ENCODE measurements around the gene TMEM30B. TPM values are rescaled to one million over a fixed set of nuclear protein-coding genes. Genes with fewer than 3 reads are reported as not detected.

TMEM30B gene
- total RNA-seq, 1 experiment from 2014 or later, result 0.09 TPM

DNA sequence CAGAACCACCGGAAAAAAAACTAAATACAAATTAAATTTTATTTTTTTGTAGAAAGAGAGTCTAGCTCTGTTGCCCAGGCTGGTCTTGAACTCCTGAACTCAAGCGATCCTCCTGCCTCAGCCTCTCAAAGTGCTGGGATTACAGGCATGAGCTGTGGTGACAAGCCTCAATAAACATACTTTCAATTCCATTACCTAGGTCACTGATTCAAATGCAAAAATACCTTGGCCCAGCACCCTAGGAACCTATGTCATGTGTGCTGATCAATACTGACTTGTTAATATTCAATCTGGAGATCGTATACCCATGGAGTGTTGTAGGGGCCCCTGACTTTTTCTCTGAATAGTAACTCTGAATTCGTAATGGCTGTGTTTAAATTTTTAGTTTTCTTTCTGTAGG lies 7.1 kb upstream of the TMEM30B start:
- Mint-ChIP-seq H3K9me3 (ENCODE audit: unreplicated experiment) (no peaks in the 10 kb centered on the region), H3K27me3 (ENCODE audit: insufficient read depth, unreplicated experiment) (no peaks in the 10 kb centered on the region), H3K27ac (ENCODE audit: low read depth, unreplicated experiment) (no peak overlapping the region), H3K4me3 (ENCODE audit: unreplicated experiment) (no peak overlapping the region), H3K4me1 (ENCODE audit: insufficient read depth, unreplicated experiment) (peaks cover 6% of the 10 kb centered on the region), H3K36me3 (ENCODE audit: insufficient read depth, unreplicated experiment) (no peaks in the 10 kb centered on the region)
- ChIA-PET POLR2A (no interaction called here), CTCF (interaction anchor here (0.6 to 0.9 kb wide), 5 partner anchors 19 to 654 kb away, joined by 3 to 5 read pairs (median 4); no protein-coding TSS in a partner anchor)
- no TSS peak for BruUV-seq (replicated peaks)
- intact Hi-C loops (cut with micrococcal nuclease), result no loop called here
- TF ChIP-seq, protein P1, sequence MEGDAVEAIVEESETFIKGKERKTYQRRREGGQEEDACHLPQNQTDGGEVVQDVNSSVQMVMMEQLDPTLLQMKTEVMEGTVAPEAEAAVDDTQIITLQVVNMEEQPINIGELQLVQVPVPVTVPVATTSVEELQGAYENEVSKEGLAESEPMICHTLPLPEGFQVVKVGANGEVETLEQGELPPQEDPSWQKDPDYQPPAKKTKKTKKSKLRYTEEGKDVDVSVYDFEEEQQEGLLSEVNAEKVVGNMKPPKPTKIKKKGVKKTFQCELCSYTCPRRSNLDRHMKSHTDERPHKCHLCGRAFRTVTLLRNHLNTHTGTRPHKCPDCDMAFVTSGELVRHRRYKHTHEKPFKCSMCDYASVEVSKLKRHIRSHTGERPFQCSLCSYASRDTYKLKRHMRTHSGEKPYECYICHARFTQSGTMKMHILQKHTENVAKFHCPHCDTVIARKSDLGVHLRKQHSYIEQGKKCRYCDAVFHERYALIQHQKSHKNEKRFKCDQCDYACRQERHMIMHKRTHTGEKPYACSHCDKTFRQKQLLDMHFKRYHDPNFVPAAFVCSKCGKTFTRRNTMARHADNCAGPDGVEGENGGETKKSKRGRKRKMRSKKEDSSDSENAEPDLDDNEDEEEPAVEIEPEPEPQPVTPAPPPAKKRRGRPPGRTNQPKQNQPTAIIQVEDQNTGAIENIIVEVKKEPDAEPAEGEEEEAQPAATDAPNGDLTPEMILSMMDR (IDR thresholded peaks at IDR 0.05; ENCODE audit: unreplicated experiment), result no peak
- DNase-seq (ENCODE audit: unreplicated experiment), result no peak

DNA sequence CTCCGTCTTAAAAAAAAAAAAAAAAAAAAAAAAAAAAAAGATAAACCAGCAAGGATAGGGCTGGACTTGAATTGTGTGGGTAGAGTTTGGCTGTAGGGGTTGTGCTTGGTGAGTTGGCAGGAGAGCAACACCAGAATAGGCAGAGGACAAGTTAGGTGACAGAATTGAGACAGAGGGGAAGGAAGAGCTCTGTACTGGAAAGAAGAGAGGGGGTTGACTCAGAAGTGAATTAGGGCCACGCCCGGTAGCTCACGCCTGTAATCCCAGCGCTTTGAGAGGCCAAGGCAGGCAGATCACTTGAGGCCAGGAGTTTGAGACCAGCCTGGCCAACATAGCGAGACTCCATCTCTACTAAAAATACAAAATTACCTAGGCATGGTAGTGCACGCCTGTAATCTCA lies 6.1 kb upstream of the TMEM30B start:
- H3K27ac Mint-ChIP-seq (ENCODE audit: low read depth, unreplicated experiment), result no peak overlapping the region
- H3K9me3 Mint-ChIP-seq (ENCODE audit: unreplicated experiment), result no peaks in the 10 kb centered on the region
- DNase-seq (ENCODE audit: unreplicated experiment), result no peak
- no peaks in the 10 kb centered on the region for H3K36me3 Mint-ChIP-seq (ENCODE audit: insufficient read depth, unreplicated experiment)
- H3K4me3 Mint-ChIP-seq (ENCODE audit: unreplicated experiment), result no peak overlapping the region
- BruUV-seq (replicated peaks), result no TSS peak
- TF ChIP-seq, protein P1 (IDR thresholded peaks at IDR 0.05; ENCODE audit: unreplicated experiment), result no peak
- peaks cover 6% of the 10 kb centered on the region for H3K4me1 Mint-ChIP-seq (ENCODE audit: insufficient read depth, unreplicated experiment)
- ChIA-PET POLR2A (no interaction called here), CTCF (interaction anchor here (0.6 to 4.0 kb wide), 7 partner anchors 14 to 1481 kb away, joined by 3 to 49 read pairs (median 4); no protein-coding TSS in a partner anchor)
- H3K27me3 Mint-ChIP-seq (ENCODE audit: insufficient read depth, unreplicated experiment), result no peaks in the 10 kb centered on the region
- intact Hi-C loops (cut with micrococcal nuclease), result no loop called here

DNA sequence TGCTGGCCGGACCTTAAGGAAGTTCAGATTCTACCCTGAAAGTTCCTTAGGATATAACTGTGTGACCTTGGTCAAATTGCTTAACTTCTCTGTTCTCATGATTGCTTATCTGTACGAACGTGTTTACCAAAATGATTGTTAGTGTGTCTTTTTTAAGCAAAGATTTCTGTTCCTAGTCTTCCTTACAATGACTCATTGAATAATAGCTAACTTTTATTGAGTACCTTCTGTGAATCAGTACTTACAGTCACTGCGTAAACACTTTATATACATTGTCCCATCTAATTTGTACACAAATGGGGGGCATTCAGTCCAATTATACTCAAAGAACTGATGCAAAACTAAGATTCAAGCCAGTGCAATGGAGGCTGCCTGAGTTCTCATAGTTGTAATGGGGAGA lies 4.2 kb upstream of the TMEM30B start:
- peaks cover 6% of the 10 kb centered on the region for H3K4me1 Mint-ChIP-seq (ENCODE audit: insufficient read depth, unreplicated experiment)
- no peak for DNase-seq (ENCODE audit: unreplicated experiment)
- BruUV-seq (replicated peaks), result no TSS peak
- ChIA-PET POLR2A (interaction anchor here (0.6 to 1.2 kb wide), 4 partner anchors 19 to 159 kb away, joined by 3 read pairs; no protein-coding TSS in a partner anchor), CTCF (interaction anchor here (0.7 to 4.0 kb wide), 15 partner anchors 8 to 660 kb away, joined by 3 to 49 read pairs (median 4); no protein-coding TSS in a partner anchor)
- no peak overlapping the region for H3K4me3 Mint-ChIP-seq (ENCODE audit: unreplicated experiment)
- no peaks in the 10 kb centered on the region for H3K9me3 Mint-ChIP-seq (ENCODE audit: unreplicated experiment)
- H3K36me3 Mint-ChIP-seq (ENCODE audit: insufficient read depth, unreplicated experiment), result no peaks in the 10 kb centered on the region
- intact Hi-C loops (cut with micrococcal nuclease), result no loop called here
- TF ChIP-seq, protein P1 (IDR thresholded peaks at IDR 0.05; ENCODE audit: unreplicated experiment), result no peak
- H3K27ac Mint-ChIP-seq (ENCODE audit: low read depth, unreplicated experiment), result no peak overlapping the region
- H3K27me3 Mint-ChIP-seq (ENCODE audit: insufficient read depth, unreplicated experiment), result no peaks in the 10 kb centered on the region

DNA sequence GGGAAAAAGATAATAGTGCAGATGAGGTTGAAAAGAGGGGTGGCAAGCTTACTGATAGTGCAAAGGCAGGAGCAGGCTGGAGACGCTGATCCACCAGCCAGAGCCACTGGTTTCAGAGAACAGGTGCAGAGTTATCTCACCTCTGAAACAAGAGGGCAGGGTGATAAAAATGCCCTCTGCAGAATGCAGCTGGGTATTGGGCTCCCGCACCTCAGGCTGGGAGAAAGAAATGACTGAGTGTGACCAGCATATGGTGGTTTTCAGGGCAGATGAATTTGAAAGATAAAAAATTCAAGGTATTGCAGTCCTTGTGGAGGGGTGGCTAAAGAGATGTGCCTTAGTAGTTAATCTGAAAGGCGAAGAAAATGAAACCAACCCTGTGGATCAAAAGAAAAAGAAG lies 2.9 kb upstream of the TMEM30B start:
- Mint-ChIP-seq H3K4me3 (ENCODE audit: unreplicated experiment) (no peak overlapping the region), H3K27ac (ENCODE audit: low read depth, unreplicated experiment) (no peak overlapping the region), H3K4me1 (ENCODE audit: insufficient read depth, unreplicated experiment) (peaks cover 6% of the 10 kb centered on the region), H3K27me3 (ENCODE audit: insufficient read depth, unreplicated experiment) (no peaks in the 10 kb centered on the region), H3K36me3 (ENCODE audit: insufficient read depth, unreplicated experiment) (no peaks in the 10 kb centered on the region), H3K9me3 (ENCODE audit: unreplicated experiment) (no peaks in the 10 kb centered on the region)
- ChIA-PET CTCF (interaction anchor here (0.6 to 4.0 kb wide), 8 partner anchors 8 to 659 kb away, joined by 3 to 49 read pairs (median 5); no protein-coding TSS in a partner anchor), POLR2A (interaction anchor here (0.6 to 0.8 kb wide), 2 partner anchors 144 to 434 kb away, joined by 3 read pairs; no protein-coding TSS in a partner anchor)
- TF ChIP-seq, protein P1 (IDR thresholded peaks at IDR 0.05; ENCODE audit: unreplicated experiment), result no peak
- no TSS peak for BruUV-seq (replicated peaks)
- DNase-seq (ENCODE audit: unreplicated experiment), result no peak
- intact Hi-C loops (cut with micrococcal nuclease), result no loop called here
